ENCODE results near the gene PFN1.
"Not testable (repeated sequence)": the region's sequence is repeated elsewhere in the genome, so short reads cannot be mapped to it uniquely, and the experiment has no call there.

GRCh38 chr17:4914551-4914950 lies 33.8 kb downstream of the PFN1 start:
- not testable (repeated sequence) for TF ChIP-seq CTCF (conservative IDR thresholded peaks at IDR 0.05); EZH2 (IDR thresholded peaks at IDR 0.05; ENCODE audit: low read depth)

All from PC-9 (cell line).